Ishikawa (cell line): ENCODE data around the gene CUL9.

Experiments
- CEBPB ChIP-seq: IDR thresholded peaks from 2 replicates; pipeline ENCODE4 v1.6.1; 2012
- CREB1 ChIP-seq: IDR thresholded peaks from 2 replicates; pipeline ENCODE4 v1.6.1; 2012; ENCODE audit warnings: low read depth
- MAX ChIP-seq: IDR thresholded peaks from 2 replicates; pipeline ENCODE4 v1.6.1; 2012
- REST ChIP-seq: IDR thresholded peaks from 2 replicates; pipeline ENCODE4 v1.6.1; 2012; ENCODE audit warnings: low read depth, mild to moderate bottlenecking
- ZBTB7A ChIP-seq: IDR thresholded peaks from 2 replicates; pipeline ENCODE4 v1.6.1; 2012; ENCODE audit warnings: low read depth

GRCh38 chr6:43203718-43204095, 21.7 kb downstream of the CUL9 start:
- no peak for TF ChIP-seq REST
- no peak for TF ChIP-seq MAX
- TF ChIP-seq CEBPB = no peak
- no peak for TF ChIP-seq CREB1
- no peak for TF ChIP-seq ZBTB7A
